ENCODE data around the gene CTBS.
"Not testable (repeated sequence)": the region's sequence is repeated elsewhere in the genome, so short reads cannot be mapped to it uniquely, and the experiment has no call there.

The CTBS gene, protein sequence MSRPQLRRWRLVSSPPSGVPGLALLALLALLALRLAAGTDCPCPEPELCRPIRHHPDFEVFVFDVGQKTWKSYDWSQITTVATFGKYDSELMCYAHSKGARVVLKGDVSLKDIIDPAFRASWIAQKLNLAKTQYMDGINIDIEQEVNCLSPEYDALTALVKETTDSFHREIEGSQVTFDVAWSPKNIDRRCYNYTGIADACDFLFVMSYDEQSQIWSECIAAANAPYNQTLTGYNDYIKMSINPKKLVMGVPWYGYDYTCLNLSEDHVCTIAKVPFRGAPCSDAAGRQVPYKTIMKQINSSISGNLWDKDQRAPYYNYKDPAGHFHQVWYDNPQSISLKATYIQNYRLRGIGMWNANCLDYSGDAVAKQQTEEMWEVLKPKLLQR

DNA sequence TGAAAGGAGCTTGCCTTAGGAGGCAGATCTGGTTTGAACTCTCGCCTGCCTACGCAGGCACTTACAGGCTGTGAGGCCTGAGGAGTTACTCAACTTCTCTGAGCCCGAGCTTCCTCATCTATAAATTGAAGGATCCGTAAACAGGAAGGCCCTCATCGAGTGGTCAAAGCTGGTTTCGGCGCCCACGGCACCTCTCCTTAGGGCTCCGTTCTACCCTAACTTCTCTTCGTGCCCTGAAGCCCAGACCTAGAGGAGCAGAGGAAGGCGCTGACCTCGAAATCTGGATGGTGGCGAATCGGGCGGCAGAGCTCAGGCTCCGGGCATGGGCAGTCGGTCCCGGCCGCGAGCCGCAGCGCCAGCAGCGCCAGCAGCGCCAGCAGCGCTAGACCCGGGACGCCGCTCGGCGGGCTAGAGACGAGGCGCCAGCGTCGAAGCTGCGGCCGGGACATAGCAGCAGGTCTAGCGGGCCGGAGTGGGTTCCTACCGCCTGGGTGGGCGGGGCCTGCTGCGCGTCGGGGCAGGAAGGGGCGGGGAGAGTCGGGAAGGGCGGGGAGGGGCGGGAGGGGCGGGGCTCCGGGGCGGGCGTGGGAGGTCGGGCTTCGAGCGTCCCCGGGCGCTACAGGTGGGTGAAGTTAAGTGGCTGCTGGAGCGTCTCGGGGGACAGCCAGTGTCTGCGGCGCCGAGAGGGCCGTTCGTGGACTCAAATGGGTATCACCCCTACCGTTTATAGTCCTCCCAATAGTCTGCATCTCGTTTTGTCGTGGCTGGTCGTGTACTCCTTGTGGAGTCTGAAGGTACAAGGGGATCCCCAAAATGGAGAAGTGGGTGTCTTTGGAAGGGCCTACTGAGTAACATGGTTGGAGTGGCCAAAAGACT, at the start of gene CTBS:
Gene CTBS (minus strand): TSS at position 474 of the 876 bp plus-strand sequence. CDS start 25 bp downstream, at position 449.
- DNase-seq, result peak; percentile 91

DNA sequence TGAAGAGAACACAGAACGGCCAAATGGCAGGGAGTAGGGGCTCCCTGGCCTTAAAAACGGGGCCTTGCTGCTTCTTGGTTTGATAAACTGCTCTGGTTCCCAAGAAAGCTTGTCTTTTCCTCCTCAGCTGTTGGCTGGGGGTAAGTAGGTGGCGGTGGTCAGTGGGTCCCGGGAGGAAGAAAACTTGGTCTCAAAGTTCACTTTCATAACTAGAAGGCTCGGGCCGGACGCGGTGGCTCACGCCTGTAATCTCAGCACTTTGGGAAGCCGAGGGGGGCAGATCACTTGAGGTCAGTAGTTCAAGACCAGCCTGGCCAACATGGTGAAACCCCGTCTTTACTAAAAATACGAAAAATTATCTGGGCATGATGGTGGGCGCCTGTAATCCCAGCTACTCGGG, 47.3 kb upstream of the CTBS start:
- DNase-seq, result no peak

DNA sequence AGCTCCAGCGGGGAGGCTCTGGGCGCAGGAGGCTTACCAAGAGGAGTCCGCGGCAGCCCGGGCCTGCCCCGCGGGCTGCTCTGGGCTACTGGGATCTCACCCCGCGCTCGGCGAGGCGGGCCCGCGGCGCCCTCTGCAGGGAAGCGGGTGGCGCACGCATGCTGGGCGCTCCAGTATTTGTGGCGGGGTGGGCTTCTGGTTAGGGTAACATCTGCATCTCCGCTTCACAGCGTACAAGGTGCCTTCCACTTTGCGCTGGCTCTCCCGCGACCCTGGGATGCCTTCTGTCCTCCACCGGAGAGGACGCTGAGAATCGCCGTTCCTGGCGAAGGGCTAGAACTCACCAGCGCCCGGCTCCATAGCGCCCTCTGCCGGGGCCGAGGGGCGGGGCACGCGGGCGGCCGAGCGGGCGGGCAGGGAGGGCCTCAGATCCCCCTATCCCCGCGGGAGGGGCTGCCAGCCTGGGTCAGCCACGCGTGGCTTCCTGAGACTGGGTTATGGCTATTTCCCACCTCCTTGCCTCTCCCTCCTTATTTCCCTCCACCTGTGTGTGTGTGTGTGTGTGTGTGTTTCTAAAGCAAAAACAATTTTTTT, 46.6 kb upstream of the CTBS start:
- peak; percentile 79 for DNase-seq

DNA sequence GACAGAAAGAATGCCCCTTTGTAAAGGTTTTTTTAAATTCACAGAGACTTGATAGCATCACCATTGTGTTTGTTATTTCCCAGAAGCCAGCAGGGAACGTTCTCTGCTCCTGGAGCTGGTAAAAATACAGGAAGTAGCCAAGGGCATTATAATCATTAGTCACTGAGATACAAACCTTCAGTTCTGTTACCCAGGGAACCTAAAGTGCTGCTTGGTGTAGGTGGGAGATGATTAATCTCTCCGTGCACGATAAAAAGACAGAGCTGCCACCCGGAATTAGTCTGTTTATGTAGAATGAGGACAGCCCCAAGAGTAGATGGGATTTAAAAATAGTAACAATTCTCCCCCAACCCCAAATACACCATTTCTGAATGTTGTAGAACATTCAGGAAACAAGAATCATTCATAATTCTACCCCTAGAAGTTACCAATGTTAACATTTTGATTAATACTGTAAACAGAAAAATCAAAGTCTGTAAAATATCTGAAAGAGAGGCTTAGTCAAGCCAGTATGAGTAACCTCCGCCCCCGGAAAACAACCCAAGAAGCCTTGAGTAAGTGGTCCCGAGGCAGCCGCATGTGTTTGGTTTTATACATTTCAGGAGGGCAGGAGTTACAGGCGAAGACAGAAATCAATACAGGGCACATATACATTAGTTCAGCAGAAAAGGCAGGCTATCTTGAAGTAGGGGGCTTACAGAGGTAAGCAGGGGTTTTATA, 45.3 kb upstream of the CTBS start:
- DNase-seq, result no peak

DNA sequence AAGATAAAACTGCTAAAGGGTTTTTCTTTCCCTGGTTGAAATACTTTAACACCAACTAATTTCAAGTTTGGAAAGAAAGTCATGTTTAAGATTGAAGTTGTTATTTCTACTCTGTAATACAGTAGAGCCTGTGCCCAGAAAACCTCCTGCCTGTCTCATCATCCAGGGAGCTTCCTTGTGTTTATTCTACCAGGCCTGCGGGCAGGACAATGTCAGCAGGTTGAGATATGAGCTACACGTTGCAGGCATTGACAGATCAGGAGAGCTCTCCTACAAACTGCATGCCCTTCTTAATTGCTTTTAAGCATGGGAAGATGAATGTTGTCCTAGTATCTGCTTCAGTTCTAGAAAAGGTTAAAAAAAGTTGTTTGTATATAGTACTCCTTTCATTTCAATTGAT, 43.1 kb upstream of the CTBS start:
- no peak for DNase-seq

DNA sequence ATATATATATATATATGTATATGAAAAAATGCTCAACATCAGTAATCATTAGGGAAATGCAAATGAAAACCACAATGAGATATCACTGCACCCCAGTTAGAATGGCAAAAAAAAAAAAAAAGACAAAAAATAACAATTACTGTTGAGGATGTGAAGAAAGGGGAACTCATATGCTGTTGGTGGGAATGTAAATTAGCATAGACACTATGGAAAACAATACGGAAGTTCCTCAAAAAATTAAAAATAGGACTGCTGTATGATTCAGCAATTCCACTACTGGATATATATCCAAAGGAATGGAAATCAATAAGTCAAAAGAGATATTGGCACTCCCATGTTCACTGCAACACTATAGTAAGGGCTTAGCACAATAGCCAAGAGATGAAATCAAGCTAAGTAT, 41.5 kb upstream of the CTBS start:
- DNase-seq, result no peak

DNA sequence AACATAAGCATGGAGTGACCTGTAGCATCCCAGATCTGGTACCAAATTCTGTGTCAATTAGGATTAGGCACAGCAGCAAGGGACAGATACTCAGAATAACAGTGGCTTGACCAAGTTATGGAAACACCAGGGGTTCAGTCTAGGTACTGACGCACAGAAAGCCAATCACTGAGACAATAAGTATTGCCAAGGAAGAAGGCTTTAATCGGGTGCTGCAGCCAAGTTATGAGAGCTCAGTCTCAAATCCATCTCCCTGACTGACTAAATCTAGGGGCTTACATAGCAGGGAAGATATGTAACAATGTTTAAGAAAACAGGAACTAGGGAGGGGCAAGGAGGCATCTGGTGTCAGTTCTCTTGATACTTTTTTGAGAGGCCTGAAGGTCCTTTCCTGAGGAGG, 39.6 kb upstream of the CTBS start:
- DNase-seq, result no peak

DNA sequence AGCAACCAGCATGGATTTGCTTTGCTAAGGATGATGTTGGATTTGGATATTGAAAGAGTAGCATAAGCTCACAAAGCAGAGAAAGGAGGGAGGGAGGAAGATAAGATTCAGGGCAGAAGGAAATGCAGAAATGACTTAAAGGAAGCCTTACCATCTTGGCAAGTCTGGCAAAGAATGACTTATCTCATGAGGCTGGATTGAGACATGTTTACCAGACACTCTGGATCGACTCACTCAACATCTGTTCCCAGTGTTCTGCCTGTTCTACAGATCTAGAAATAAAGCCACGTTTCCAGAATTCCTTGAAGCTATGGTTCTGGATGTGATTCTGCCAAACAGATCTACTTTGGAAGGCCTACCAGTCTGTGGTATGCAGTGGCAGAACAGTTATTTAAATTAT, 38.8 kb upstream of the CTBS start:
- DNase-seq, result no peak

DNA sequence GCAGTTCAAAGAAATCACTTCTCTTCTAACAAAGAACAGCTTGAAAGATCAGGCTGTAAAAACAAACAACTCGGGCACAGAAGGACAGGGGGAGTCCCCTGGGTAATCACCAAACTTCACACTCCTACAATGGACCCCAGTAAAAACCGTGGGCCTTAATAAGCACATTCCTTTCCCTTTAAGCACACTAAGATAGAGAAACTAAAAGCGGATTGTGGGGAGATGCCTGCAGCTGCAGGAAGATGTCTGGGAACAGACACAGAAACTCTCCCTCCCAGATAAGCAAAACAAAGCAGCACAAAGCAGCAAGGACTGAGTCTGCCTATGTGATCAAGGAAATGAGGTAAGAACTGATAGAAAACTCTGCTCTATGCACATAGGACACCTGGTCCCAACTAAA, 37.6 kb upstream of the CTBS start:
- no peak for DNase-seq

DNA sequence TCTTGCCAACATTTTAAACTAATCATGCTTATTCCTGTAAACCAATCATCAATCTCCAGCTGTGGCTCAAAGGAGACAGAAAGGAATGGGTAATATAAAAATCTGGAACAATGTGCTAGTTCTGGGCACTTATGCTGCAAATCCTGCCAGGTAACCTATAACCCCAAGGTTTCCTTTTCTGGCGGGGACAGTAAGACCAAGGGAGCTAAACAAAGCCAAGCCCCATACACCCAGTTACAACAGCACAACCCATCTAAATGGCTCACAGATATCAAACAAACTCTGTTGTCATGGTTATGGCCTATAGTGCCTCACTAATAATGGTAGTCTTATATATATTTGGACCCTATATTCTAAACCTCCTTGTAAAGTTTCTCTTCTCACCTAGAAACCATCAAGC, 36.9 kb upstream of the CTBS start:
- DNase-seq, result no peak

DNA sequence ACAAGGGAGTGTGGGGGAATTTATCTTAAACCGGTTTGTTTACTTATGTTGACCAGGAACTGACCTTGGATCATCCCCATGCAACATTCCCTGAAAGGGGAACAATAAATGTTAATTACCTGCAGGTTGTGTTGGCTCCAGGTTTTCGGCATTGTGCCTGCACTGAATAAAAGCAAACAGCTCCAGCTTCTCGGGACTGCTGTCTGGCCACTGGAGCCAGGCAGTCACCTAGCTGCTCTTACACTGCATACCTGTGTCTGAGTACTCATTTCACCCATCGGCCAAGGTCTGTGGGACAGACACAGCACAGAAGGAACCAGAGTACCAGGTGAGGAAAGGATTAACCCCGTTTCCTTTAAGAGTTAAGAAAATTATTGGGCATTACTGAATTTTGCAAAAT, 32.7 kb upstream of the CTBS start:
- no peak for DNase-seq

DNA sequence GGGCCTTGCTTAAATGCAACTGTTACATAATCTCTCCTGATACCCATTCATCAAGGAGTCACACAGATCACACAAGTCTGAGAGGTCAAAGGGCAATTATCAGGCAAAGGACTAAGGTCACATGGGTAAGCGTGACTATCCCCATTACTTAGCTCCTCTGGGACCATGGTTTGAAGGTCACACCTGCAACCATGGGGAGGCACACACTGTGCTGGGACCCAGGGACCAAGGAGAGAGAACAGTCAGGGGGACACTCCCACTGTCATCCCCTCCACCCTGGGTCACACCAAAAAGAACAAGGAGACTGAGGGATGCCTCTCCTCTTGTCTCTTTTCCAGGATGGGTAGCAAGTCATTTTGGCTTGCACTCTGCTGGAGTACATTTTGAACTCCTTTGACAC, 30.9 kb upstream of the CTBS start:
- no peak for DNase-seq

DNA sequence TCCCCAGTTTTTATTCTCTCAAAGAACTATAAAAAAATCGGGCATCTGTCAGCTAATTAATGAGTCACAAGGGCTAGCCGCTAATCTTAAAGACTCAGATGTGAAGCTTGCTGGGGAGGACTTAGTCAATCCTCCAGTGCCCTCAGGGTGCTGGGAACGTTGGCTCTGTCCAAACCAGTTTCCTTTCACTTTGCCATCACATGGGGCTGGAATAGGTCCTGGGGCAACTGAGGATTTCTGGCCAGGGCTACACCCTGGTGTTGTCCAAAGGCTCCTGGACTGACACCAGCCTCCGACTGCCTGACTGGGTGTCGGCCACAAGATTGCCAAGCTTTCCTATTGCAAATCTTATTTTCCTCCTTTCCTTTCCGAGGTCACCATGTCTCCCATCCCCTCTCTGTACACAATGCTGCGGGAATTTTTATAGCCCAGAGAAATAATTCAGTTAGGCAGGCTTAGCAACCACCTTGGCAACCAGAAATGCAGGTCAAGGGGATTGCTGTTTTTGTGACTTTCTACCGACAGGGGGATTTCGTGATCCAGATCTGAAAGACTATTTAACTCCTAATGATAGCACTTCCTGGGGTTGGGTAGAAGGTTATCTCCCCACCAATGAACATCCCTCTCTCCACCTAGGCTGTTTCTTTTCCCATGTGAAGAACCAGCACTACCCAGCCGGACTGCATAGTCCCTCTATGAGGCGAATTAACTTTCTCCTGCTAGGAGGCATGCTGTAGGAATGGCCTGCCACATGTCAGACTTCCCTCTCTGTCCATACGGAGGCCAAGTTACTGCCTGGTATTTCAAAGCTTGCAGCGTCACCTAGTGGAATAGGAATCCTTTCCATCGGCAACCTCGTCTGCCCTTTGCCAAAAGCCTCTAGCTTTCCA, 29.9 kb upstream of the CTBS start:
- DNase-seq, result no peak

DNA sequence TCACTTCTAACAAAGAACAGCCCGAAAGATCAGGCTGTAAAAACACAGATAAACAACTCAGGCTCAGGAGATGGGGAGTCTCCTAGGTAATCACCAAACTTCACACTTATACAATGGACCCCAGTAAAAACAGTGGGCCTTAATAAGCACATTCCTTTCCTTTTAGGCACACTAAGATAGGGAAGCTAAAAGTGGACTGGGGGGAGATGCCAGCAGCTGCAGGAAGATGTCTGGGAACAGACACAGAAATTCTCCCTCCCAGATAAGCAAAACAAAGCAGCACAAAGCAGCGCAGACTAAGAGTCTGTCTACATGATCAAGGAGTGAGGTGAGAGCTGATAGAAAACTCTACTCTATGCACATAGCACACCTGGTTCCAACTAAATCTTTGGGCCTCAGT, 29.0 kb upstream of the CTBS start:
- DNase-seq, result no peak

DNA sequence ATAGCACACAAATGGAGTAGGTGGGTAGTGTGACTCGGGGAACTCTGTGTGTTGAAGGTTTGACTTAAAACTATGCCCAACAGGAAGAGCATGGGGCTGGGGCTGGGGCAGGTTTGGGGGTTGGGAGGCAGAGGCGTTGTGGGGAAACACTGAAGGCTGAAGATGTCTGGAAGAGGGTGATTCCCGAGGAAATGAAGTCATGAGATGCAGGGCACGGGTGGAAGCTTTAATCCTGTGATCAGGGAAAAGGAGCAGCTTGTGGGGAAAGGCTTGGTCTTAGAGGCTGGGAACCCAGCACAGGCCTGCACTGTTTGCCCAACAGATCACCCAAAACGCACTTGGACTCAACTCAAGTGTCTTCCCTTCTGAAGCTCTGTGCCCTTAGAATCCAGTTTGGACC, 26.6 kb upstream of the CTBS start:
- DNase-seq, result no peak

DNA sequence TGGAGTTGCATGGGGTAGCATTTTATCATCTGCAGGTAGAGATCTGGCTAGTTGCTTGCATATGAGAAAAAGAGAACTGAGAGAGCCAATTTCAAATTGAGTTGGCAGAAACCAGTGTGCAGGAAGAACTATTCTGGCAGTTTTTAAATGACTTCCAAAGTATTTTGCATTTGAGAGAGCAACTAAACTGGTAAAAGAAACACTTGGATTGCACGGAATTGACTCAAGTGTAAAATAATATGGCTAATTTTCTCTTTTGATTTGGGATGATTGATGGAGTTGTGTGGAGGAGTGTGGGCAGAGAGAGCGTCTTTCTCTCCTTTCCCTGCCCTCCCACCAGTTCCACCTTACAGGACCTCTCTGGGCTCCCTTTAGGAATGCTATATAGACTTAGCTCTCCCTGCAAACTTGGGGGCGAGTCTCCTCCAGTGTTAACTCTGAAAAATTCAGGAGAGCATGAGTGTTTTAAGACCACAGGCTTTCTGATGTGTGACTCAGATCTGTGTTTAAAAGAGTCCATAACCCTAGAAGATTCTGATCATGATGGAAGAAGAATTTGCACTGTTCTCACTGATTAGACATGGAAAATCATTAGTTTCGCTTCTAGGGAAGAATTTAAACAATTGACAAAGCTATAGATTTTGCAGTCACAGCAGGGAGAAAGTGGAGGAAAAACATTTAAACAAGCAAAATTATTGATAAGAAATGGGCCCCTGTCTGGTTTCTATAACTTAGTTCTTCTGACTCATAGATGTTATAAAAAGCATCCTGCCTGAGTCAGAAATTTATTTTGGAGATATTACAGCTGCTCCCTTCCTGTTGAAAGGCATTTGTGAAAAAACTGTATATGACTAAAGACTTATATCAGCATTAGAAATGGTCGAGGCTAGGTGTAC, 24.9 kb upstream of the CTBS start:
- DNase-seq, result no peak

DNA sequence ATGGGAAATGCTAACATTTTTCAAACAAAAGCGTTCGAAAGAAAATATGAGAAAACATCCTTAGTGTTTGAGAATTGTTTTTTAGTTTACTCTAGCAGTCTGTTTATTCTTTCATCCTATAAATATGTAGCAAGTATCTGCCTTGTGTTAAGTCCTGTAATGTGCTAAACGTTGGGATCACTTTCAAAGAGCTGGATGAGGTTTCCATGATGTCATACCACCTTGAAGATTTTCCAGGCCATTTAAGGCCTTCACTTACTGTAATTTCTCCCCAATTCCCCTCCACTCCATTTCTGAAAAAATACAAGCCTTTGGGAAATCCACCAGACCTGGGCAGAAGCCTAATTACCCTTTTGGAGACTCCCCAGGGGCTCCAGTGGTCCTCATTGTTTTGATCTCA, 24.2 kb upstream of the CTBS start:
- DNase-seq, result no peak

DNA sequence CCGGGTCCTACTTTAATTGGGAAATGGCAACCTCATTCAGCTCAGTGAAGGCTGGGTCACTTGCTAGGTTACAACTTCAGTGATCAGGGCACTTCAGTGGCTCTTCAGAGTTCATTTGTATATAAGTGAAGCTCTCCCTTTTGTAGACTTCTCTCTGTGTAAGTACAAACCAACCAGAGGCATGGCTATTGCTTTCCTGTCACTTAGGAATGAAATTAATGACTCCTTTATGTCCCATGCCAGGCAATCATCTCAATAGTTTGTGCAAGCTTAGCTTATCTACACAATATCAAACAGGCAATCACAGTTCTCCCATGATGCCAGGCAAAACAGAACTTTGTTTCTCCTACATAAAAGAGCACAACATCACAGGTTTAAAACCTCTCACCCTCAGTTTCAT, 22.8 kb upstream of the CTBS start:
- DNase-seq, result no peak

DNA sequence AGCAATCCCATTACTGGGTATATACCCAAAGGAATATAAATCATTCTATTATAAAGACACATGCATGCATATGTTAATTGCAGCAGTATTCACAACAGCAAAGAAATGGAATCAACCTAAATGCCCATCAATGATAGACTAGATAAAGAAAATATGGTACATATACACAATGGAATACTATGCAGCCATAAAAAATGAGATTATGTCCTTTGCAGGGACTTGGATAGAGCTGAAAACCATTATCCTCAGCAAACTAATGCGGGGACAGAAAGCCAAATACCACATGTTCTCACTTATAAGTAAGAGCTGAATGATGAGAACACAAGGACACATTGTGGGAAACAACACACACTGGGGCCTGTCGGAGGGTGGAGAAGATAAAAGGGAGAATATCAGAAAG, 20.7 kb upstream of the CTBS start:
- DNase-seq, result not testable (repeated sequence)

DNA sequence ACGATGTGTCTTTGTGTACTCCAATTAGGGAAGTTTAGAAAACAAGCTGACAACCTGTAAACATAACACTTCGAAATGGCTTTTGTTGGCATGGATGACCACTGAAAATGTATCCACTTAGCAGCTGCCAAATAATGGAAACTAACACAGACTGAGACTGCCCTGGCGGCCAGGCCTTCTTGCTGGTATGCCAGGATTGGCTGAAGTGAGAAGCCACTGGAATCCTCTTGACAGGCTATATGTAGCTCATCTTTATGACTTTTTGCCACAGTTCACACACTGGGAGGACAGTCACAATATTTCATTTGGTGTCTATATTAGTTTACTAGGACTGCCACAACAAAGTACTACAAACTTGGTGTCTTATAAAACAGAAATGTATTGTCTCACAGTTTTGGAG, 12.9 kb upstream of the CTBS start:
- DNase-seq, result no peak

DNA sequence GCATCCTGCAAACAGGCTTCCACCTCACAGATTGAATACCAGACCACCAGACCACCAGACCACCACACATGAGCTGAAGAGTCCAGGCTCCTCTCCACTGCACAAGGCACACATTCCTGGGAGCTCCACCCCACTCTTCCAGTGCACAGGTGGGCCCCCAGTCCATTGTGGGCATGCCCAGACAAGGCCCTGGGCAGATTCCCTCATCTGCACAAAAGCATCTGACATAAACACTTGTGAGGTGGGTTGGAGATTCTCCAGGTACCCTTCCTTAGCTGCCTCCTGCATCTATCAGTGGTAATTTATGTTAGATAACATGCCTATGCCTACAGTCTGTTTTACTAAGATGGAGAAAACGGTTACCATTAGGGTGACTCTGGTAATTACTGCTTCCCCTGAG, 11.6 kb upstream of the CTBS start:
- no peak for DNase-seq
